CD4-positive, alpha-beta memory T cell (primary cell): ENCODE data around the gene CARD10. TPM values are rescaled to one million over a fixed set of nuclear protein-coding genes. Genes with fewer than 3 reads are reported as not detected.

Experiments
- CTCF ChIA-PET: fragments of 350-600 bp; sonication (Branson Sonifier 250); formaldehyde crosslinking; loops from one replicate; lab custom pipeline; 2021; ENCODE audit warnings: inconsistent platforms; ENCODE audit not compliant: partially characterized antibody; lab: Charles Lee
- POLR2A ChIA-PET: fragments of 350-600 bp; sonication (Branson Sonifier 250); formaldehyde crosslinking; loops from one replicate; lab custom pipeline; 2021; ENCODE audit not compliant: partially characterized antibody; lab: Charles Lee
- DNase-seq, 5 donors: peaks; one replicate each; pipeline versions ENCODE4 v3.0.0 to v3.0.0-alpha.2; 2020 to 2022; ENCODE audit warnings: mixed read lengths in 1 of 5
- H3K27ac ChIP-seq: one replicate; pipeline ENCODE4 v1.7.0; 2013; ENCODE audit warnings: low read depth, low read length
- H3K27me3 ChIP-seq: 2 replicates; pipeline ENCODE4 v1.7.0; 2013; ENCODE audit warnings: mild to moderate bottlenecking, low read length, moderate library complexity; ENCODE audit not compliant: insufficient read depth
- H3K36me3 ChIP-seq: 2 replicates; pipeline ENCODE4 v1.7.0; 2013; ENCODE audit warnings: mild to moderate bottlenecking, low read length, moderate library complexity; ENCODE audit not compliant: insufficient read depth
- H3K4me1 ChIP-seq: 2 replicates; pipeline ENCODE4 v1.7.0; 2013; ENCODE audit warnings: mild to moderate bottlenecking, low read length, moderate library complexity; ENCODE audit not compliant: insufficient read depth
- H3K4me3 ChIP-seq, 2 donors: one replicate each; pipeline ENCODE4 v1.7.0; 2013; ENCODE audit warnings: low read length in 2 of 2, mild to moderate bottlenecking in 1 of 2
- H3K9me3 ChIP-seq, 2 donors: one replicate each; pipeline ENCODE4 v1.7.0; 2013; ENCODE audit warnings: low read length in 2 of 2, control low read depth in 1 of 2; ENCODE audit not compliant: control insufficient read depth in 1 of 2
- H3K27ac Mint-ChIP-seq, 7 donors: one replicate each; pipeline ENCODE4 v1.8.0; 2020 to 2021; ENCODE audit warnings: mixed read lengths in 7 of 7, mild to moderate bottlenecking in 6 of 7, inconsistent platforms in 3 of 7, moderate library complexity in 3 of 7
- H3K27me3 Mint-ChIP-seq, 2 donors: one replicate each; pipeline ENCODE4 v1.8.0; 2020 to 2021; ENCODE audit warnings: mixed read lengths in 2 of 2
- H3K36me3 Mint-ChIP-seq, 2 donors: one replicate each; pipeline ENCODE4 v1.8.0; 2020 to 2021; ENCODE audit warnings: mixed read lengths in 2 of 2, inconsistent platforms in 1 of 2, mild to moderate bottlenecking in 1 of 2
- H3K4me1 Mint-ChIP-seq, 4 donors: one replicate each; pipeline ENCODE4 v1.8.0; 2020 to 2021; ENCODE audit warnings: mixed read lengths in 4 of 4, mild to moderate bottlenecking in 1 of 4
- H3K4me3 Mint-ChIP-seq, 8 donors: one replicate each; pipeline ENCODE4 v1.8.0; 2020 to 2021; ENCODE audit warnings: mixed read lengths in 8 of 8, mild to moderate bottlenecking in 7 of 8, moderate library complexity in 6 of 8, inconsistent platforms in 3 of 8
- H3K9me3 Mint-ChIP-seq, 8 donors: one replicate each; pipeline ENCODE4 v1.8.0; 2020 to 2021; ENCODE audit warnings: mixed read lengths in 8 of 8, mild to moderate bottlenecking in 5 of 8, inconsistent platforms in 3 of 8, moderate library complexity in 1 of 8
- intact Hi-C: fragments of 100-400 bp; cut with micrococcal nuclease; formaldehyde crosslinking; loops from one replicate; pipeline ENCODE4 v1.15.1; 2023
- polyA plus RNA-seq, 2 donors: library from polyadenylated mRNA; unstranded; fragments of 300-500 nt; fragmentation: Illumina TruSeq; gene quantifications; one replicate each; pipeline ENCODE4 v1.2.3, GENCODE V29; 2021
- total RNA-seq, 2 experiments: library from RNA; stranded (reverse); gene quantifications; one replicate each; pipeline ENCODE4 v1.2.3, GENCODE V29; 2021

Gene CARD10
- total and polyA plus RNA-seq, 4 experiments from 2014 or later = 0.42 to 0.61 TPM; not detected in 2

GRCh38 chr22:37505565-37505964, 13.7 kb downstream of the CARD10 start:
- Histone ChIP-seq H3K36me3 (no peaks in the 10 kb centered on the region), H3K27ac (no peak overlapping the region), H3K9me3 (no peaks in the 10 kb centered on the region), H3K4me3 (no peak overlapping the region), H3K27me3 (no peaks in the 10 kb centered on the region), H3K4me1 (peaks cover 11% of the 10 kb centered on the region)
- H3K27ac Mint-ChIP-seq = no peak overlapping the region
- CTCF ChIA-PET = interaction anchor here (0.8 to 2.6 kb wide), 7 partner anchors 8 to 188 kb away, joined by 3 to 10 read pairs (median 4); no protein-coding TSS in a partner anchor
- no peaks in the 10 kb centered on the region for H3K36me3 Mint-ChIP-seq
- peaks cover 0 to 1% (median 0%) of the 10 kb centered on the region in 8 donors for H3K9me3 Mint-ChIP-seq
- H3K4me3 Mint-ChIP-seq = no peak overlapping the region
- H3K27me3 Mint-ChIP-seq = peaks cover 0 to 2% of the 10 kb centered on the region in 2 donors
- intact Hi-C loops = no loop called here
- no peak for DNase-seq
- POLR2A ChIA-PET = interaction anchor here (0.7 kb wide), 1 partner anchor 10 kb away, joined by 4 read pairs; no protein-coding TSS in a partner anchor
- H3K4me1 Mint-ChIP-seq = peaks cover 5 to 13% (median 10%) of the 10 kb centered on the region in 4 donors

GRCh38 chr22:37504964-37505363, 14.3 kb downstream of the CARD10 start:
- H3K4me3 ChIP-seq = no peak overlapping the region
- no peaks in the 10 kb centered on the region for H3K36me3 ChIP-seq
- Mint-ChIP-seq H3K4me1 (peaks cover 5 to 14% (median 10%) of the 10 kb centered on the region in 4 donors), H3K27ac (no peak overlapping the region), H3K4me3 (no peak overlapping the region), H3K9me3 (peaks cover 0 to 1% (median 0%) of the 10 kb centered on the region in 8 donors), H3K27me3 (no peaks in the 10 kb centered on the region), H3K36me3 (no peaks in the 10 kb centered on the region)
- peaks cover 11% of the 10 kb centered on the region for H3K4me1 ChIP-seq
- H3K27me3 ChIP-seq = peaks cover 2% of the 10 kb centered on the region
- H3K27ac ChIP-seq = no peak overlapping the region
- POLR2A ChIA-PET = interaction anchor here (0.7 kb wide), 1 partner anchor 10 kb away, joined by 4 read pairs; no protein-coding TSS in a partner anchor
- intact Hi-C loops = no loop called here
- no peak for DNase-seq
- CTCF ChIA-PET = interaction anchor here (0.8 to 1.8 kb wide), 3 partner anchors 32 to 62 kb away, joined by 3 to 8 read pairs (median 4); no protein-coding TSS in a partner anchor
- H3K9me3 ChIP-seq = no peaks in the 10 kb centered on the region

GRCh38 chr22:37503850-37504249, 15.4 kb downstream of the CARD10 start:
- intact Hi-C loops = no loop called here
- Mint-ChIP-seq H3K9me3 (peaks cover 0 to 1% (median 0%) of the 10 kb centered on the region in 8 donors), H3K4me3 (no peak overlapping the region), H3K36me3 (no peaks in the 10 kb centered on the region), H3K27me3 (no peaks in the 10 kb centered on the region), H3K27ac (no peak overlapping the region), H3K4me1 (peaks cover 5 to 14% (median 10%) of the 10 kb centered on the region in 4 donors)
- CTCF ChIA-PET = no interaction called here
- H3K27ac ChIP-seq = no peak overlapping the region
- no peaks in the 10 kb centered on the region for H3K9me3 ChIP-seq
- H3K4me3 ChIP-seq = no peak overlapping the region
- H3K27me3 ChIP-seq = peaks cover 3% of the 10 kb centered on the region
- H3K4me1 ChIP-seq = peaks cover 11% of the 10 kb centered on the region
- peak in 1 of 5 donors; percentile 32 for DNase-seq
- POLR2A ChIA-PET = no interaction called here
- no peaks in the 10 kb centered on the region for H3K36me3 ChIP-seq

- Mint-ChIP-seq H3K4me3 (no peak overlapping the region), H3K9me3 (peaks cover 0 to 1% (median 0%) of the 10 kb centered on the region in 8 donors), H3K4me1 (peaks cover 5 to 16% (median 11%) of the 10 kb centered on the region in 4 donors), H3K27ac (peak overlapping the region in 2 of 7 donors; percentile 59 to 74), H3K27me3 (no peaks in the 10 kb centered on the region), H3K36me3 (no peaks in the 10 kb centered on the region)
- Histone ChIP-seq H3K36me3 (no peaks in the 10 kb centered on the region), H3K9me3 (no peaks in the 10 kb centered on the region), H3K27ac (no peak overlapping the region), H3K4me3 (no peak overlapping the region), H3K27me3 (peaks cover 3% of the 10 kb centered on the region), H3K4me1 (peaks cover 15% of the 10 kb centered on the region)
- no peak for DNase-seq
- CTCF ChIA-PET = no interaction called here
- intact Hi-C loops = no loop called here
- POLR2A ChIA-PET = no interaction called here
Observed at GRCh38 chr22:37503183-37503683, 16.0 kb downstream of the CARD10 start.

- Mint-ChIP-seq H3K9me3 (no peaks in the 10 kb centered on the region), H3K27ac (no peak overlapping the region), H3K27me3 (no peaks in the 10 kb centered on the region), H3K4me3 (no peak overlapping the region), H3K36me3 (no peaks in the 10 kb centered on the region), H3K4me1 (peaks cover 5 to 22% (median 15%) of the 10 kb centered on the region in 4 donors)
- peaks cover 19% of the 10 kb centered on the region for H3K4me1 ChIP-seq
- H3K27ac ChIP-seq = no peak overlapping the region
- peak in 1 of 5 donors; percentile 9 for DNase-seq
- CTCF ChIA-PET = interaction anchor here (1.0 to 14.4 kb wide), 3 partner anchors 9 to 185 kb away, joined by 3 to 185 read pairs (median 4); no protein-coding TSS in a partner anchor
- intact Hi-C loops = no loop called here
- H3K36me3 ChIP-seq = no peaks in the 10 kb centered on the region
- H3K9me3 ChIP-seq = no peaks in the 10 kb centered on the region
- POLR2A ChIA-PET = no interaction called here
- no peak overlapping the region for H3K4me3 ChIP-seq
- peaks cover 3% of the 10 kb centered on the region for H3K27me3 ChIP-seq
Observed at GRCh38 chr22:37502342-37503182, 16.7 kb downstream of the CARD10 start.

GRCh38 chr22:37501610-37502341, 17.4 kb downstream of the CARD10 start:
- intact Hi-C loops = no loop called here
- H3K36me3 ChIP-seq = no peaks in the 10 kb centered on the region
- H3K4me3 ChIP-seq = no peak overlapping the region
- ChIA-PET CTCF (interaction anchor here (1.0 to 14.4 kb wide), 3 partner anchors 8 to 184 kb away, joined by 3 to 185 read pairs (median 4); no protein-coding TSS in a partner anchor), POLR2A (no interaction called here)
- Mint-ChIP-seq H3K9me3 (no peaks in the 10 kb centered on the region), H3K36me3 (no peaks in the 10 kb centered on the region), H3K27ac (peak overlapping the region in 1 of 7 donors; percentile 58), H3K4me3 (peak overlapping the region in 1 of 8 donors; percentile 24), H3K27me3 (no peaks in the 10 kb centered on the region), H3K4me1 (peaks cover 5 to 22% (median 15%) of the 10 kb centered on the region in 4 donors)
- no peak for DNase-seq
- no peak overlapping the region for H3K27ac ChIP-seq
- peaks cover 3% of the 10 kb centered on the region for H3K27me3 ChIP-seq
- no peaks in the 10 kb centered on the region for H3K9me3 ChIP-seq
- H3K4me1 ChIP-seq = peaks cover 19% of the 10 kb centered on the region
